Left lung (tissue), 10 donors: ENCODE data around the gene L3MBTL3. TPM values are rescaled to one million over a fixed set of nuclear protein-coding genes. Genes with fewer than 3 reads are reported as not detected.

Source experiments
- ATAC-seq: fragments of 200-7000 bp; cut with Tn5 transposase; one replicate; pipeline ENCODE4 v1.9.1; 2020; ENCODE audit warnings: moderate library complexity
- DNase-seq, 4 donors: peaks; one replicate each; pipeline ENCODE4 v3.0.0-alpha.2; 2013 to 2020
- H3K27ac ChIP-seq, 2 donors: fragments of 200-600 bp; sonication (generic) in 1 of 2; one replicate each; pipeline versions ENCODE4 v1.5.0 to v1.8.0; 2020 to 2021
- H3K27me3 ChIP-seq, 2 donors: fragments of 200-600 bp; sonication (generic) in 1 of 2; one replicate each; pipeline versions ENCODE4 v1.5.0 to v1.8.0; 2020 to 2021
- H3K36me3 ChIP-seq, 2 donors: fragments of 200-600 bp; sonication (generic) in 1 of 2; one replicate each; pipeline versions ENCODE4 v1.5.0 to v1.8.0; 2020 to 2021
- H3K4me1 ChIP-seq, 2 donors: fragments of 200-600 bp; one replicate each; pipeline ENCODE4 v1.8.0; 2021
- H3K4me3 ChIP-seq, 2 donors: fragments of 200-600 bp; sonication (generic) in 1 of 2; one replicate each; pipeline versions ENCODE4 v1.5.0 to v1.8.0; 2020 to 2021; ENCODE audit warnings: mild to moderate bottlenecking in 1 of 2
- H3K9me3 ChIP-seq, 2 donors: fragments of 200-600 bp; sonication (generic) in 1 of 2; one replicate each; pipeline versions ENCODE4 v1.5.0 to v1.8.0; 2020 to 2021
- intact Hi-C, 2 donors: fragments of 100-400 bp; cut with DNase I; formaldehyde crosslinking; loops; one replicate each; pipeline versions ENCODE4 v1.11.2 to v1.14.2; 2022
- polyA plus RNA-seq, 6 donors: library from polyadenylated mRNA; unstranded; fragments of 120-200 nt; gene quantifications; one replicate each; pipeline ENCODE4 v1.2.1, GENCODE V29; 2013; ENCODE audit not compliant: insufficient read length in 6 of 6
- total RNA-seq, 2 donors: library from RNA; stranded (reverse); fragmentation: NEBNext Ultra II Directional; extraction: Animal tissue kit (Norgen Biotek cat#: 25700); gene quantifications; one replicate each; pipeline ENCODE4 v1.2.1, GENCODE V29; 2021
- TF ChIP-seq, protein P1 (sequence below), 2 donors: fragments of 200-600 bp; sonication (generic) in 1 of 2; IDR thresholded peaks; one replicate each; pipeline versions ENCODE4 v1.5.0 to v1.8.0; 2021; ENCODE audit warnings: antibody characterized with exemption in 2 of 2
- donor health status: DM: no; HTN: yes; CAD: no.
- donor health status: DM: no; HTN: no; CAD: no.

L3MBTL3 gene
- total and polyA plus RNA-seq, 8 donors = 5.7 to 28.5 (median 17.3) TPM

DNA sequence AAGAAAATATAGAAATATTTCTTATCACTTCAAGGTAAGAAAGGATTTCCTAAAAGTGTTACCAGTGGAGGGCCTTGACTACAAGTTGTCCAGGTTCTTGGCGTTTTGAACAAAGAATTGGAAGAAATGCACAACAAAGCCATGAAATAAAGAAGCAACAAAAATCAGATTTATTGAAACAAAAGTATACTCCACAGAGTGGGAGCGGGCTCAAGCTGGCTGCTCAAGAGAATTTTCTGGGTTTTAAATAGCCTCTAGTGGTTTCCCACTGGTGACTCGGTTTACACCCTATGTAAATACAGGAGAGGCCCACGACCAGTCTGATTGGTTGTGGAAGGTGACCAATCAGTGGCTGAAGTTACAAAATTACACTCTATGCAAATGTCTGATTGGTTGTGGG, 140.2 kb downstream of the L3MBTL3 start:
- DNase-seq (no peak), ATAC-seq (no peak)
- H3K36me3 ChIP-seq = no peaks in the 10 kb centered on the region
- H3K9me3 ChIP-seq = peaks cover 0 to 13% of the 10 kb centered on the region in 2 donors
- no peak overlapping the region for H3K27ac ChIP-seq
- H3K4me3 ChIP-seq = no peak overlapping the region
- H3K4me1 ChIP-seq = no peaks in the 10 kb centered on the region
- H3K27me3 ChIP-seq = no peaks in the 10 kb centered on the region
- intact Hi-C loops = no loop called here
- TF ChIP-seq, protein P1, sequence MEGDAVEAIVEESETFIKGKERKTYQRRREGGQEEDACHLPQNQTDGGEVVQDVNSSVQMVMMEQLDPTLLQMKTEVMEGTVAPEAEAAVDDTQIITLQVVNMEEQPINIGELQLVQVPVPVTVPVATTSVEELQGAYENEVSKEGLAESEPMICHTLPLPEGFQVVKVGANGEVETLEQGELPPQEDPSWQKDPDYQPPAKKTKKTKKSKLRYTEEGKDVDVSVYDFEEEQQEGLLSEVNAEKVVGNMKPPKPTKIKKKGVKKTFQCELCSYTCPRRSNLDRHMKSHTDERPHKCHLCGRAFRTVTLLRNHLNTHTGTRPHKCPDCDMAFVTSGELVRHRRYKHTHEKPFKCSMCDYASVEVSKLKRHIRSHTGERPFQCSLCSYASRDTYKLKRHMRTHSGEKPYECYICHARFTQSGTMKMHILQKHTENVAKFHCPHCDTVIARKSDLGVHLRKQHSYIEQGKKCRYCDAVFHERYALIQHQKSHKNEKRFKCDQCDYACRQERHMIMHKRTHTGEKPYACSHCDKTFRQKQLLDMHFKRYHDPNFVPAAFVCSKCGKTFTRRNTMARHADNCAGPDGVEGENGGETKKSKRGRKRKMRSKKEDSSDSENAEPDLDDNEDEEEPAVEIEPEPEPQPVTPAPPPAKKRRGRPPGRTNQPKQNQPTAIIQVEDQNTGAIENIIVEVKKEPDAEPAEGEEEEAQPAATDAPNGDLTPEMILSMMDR (IDR thresholded peaks at IDR 0.05) = no peak

DNA sequence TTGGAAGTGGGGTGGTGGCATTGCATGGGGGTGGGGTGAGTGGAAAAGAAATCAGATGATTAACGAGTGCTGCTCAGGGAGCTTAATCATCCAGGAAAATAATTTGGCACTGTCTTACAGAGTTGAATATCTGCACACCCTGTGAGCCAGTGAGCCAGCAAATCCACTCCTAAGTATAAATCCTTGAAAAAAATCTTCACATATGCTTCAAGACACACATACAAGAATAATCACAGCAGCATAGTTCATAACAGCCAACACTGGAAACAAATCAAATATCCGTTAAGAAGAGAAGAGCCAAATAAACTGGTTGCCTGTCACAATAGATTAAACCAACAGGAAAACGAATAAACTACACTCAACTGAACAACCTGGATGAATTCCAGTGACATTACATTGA, 141.6 kb downstream of the L3MBTL3 start:
- intact Hi-C loops = no loop called here
- Histone ChIP-seq H3K9me3 (peaks cover 0 to 13% of the 10 kb centered on the region in 2 donors), H3K4me3 (no peak overlapping the region), H3K36me3 (no peaks in the 10 kb centered on the region), H3K4me1 (no peaks in the 10 kb centered on the region), H3K27me3 (no peaks in the 10 kb centered on the region), H3K27ac (no peak overlapping the region)
- TF ChIP-seq, protein P1 (IDR thresholded peaks at IDR 0.05) = no peak
- ATAC-seq (no peak), DNase-seq (peak in 2 of 4 donors; percentile 54 to 60)

DNA sequence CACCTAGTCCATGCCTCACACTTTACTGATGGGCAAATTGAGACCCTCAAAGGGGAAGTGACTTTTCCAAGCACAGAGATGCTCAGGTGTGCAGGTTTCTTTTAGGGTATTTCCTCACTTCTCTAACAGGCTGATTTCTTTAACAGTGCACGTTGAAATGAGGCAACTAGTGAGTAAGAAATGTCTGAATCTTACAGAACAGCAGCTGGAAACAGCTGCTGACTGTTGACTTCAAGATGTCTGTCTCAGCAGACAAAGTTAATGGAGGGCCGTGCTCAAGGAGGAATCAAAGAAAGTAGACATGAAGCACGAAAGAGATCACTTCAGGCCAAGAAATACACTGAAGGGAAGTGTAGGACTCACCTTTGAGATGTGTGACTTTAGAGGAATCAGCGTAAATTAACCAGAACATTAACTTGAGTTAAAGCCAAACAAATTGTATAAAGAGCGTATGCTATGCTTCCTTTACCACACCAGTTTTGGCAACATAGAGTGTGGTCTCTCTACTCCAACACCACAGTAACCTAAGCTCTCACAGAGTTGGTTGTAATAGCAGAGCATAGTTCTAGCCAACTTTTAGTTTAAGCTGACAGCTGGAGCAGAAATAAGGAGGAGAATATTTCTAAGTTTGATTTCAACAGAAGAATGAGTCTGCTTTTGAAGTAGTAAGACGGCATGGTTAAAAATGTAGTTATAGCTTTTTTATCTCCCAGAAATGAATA, 143.5 kb downstream of the L3MBTL3 start:
- no peaks in the 10 kb centered on the region for H3K27me3 ChIP-seq
- peak overlapping the region in 1 of 2 donors; percentile 49 for H3K27ac ChIP-seq
- H3K4me1 ChIP-seq = no peaks in the 10 kb centered on the region

DNA sequence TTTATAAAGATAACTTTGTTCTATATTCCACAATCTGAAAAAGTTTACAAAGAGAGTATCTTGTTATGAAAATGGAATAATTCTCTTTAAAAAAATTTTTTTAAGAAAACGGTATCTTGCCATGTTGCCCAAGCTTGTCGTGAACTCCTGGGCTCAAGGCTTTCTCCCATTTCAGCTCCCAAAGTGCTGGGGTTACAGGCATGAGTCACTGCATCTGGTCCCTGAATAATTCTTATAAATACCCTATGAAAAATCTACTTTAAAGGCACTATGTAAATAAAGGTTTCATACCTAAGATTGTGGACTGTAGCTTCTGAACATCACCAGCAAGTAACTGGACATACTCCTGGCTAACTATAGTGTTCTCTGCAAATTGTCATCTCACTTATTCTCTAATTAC, 144.0 kb downstream of the L3MBTL3 start:
- DNase-seq (no peak), ATAC-seq (no peak)
- TF ChIP-seq, protein P1 (IDR thresholded peaks at IDR 0.05) = no peak
- H3K4me3 ChIP-seq = no peak overlapping the region
- no peak overlapping the region for H3K27ac ChIP-seq
- peaks cover 0 to 13% of the 10 kb centered on the region in 2 donors for H3K9me3 ChIP-seq
- no peaks in the 10 kb centered on the region for H3K4me1 ChIP-seq
- no peaks in the 10 kb centered on the region for H3K36me3 ChIP-seq
- no peaks in the 10 kb centered on the region for H3K27me3 ChIP-seq
- intact Hi-C loops = no loop called here

More for the DNA sequence above, 143.5 kb downstream of the L3MBTL3 start:
- intact Hi-C loops = no loop called here
- DNase-seq (peak in 2 of 4 donors; percentile 88 to 94), ATAC-seq (peak; percentile 48)
- Histone ChIP-seq H3K9me3 (peaks cover 0 to 13% of the 10 kb centered on the region in 2 donors), H3K36me3 (no peaks in the 10 kb centered on the region), H3K4me3 (no peak overlapping the region)
- TF ChIP-seq, protein P1 (IDR thresholded peaks at IDR 0.05) = no peak

DNA sequence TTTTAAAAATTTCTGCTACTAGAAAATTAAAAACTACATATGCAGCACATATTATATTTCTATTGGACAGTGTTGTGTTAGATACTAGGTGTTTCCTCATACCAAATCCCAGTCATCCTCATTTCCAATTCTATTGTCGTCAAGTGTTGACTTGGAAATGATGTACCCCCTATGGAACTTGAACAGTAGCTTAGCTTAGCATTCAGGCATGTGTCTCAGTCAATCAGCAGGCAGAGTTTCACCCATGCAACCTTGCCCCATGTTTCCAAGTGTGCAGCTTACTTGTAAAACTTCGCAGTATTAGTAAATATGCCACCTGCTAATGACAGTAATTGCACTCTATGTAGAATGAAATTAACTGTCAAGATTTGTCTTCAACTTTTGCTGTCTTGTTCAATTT, 144.9 kb downstream of the L3MBTL3 start:
- TF ChIP-seq, protein P1 (IDR thresholded peaks at IDR 0.05) = no peak

More for the DNA sequence above, 144.9 kb downstream of the L3MBTL3 start:
- no peak for ATAC-seq
- Histone ChIP-seq H3K9me3 (peaks cover 0 to 7% of the 10 kb centered on the region in 2 donors), H3K4me3 (no peak overlapping the region), H3K27me3 (no peaks in the 10 kb centered on the region), H3K27ac (no peak overlapping the region), H3K36me3 (no peaks in the 10 kb centered on the region), H3K4me1 (no peaks in the 10 kb centered on the region)
- intact Hi-C loops = no loop called here
- DNase-seq = no peak
